CMK (cell line): ENCODE data around the gene LINGO1.
A peak's percentile ranks its signal among the peaks of the same experiment; 100 is the strongest.

Source experiments
- DNase-seq: peaks from one replicate; pipeline ENCODE4 v3.0.0-alpha.2; 2010; ENCODE audit warnings: low read depth

The LINGO1 gene

GRCh38 chr15:77617476-77618230, 15.1 kb downstream of the LINGO1 start:
- DNase-seq: no peak

- DNase-seq: no peak
Measured at GRCh38 chr15:77616072-77616471, 16.6 kb downstream of the LINGO1 start.

GRCh38 chr15:77615472-77615871, 17.2 kb downstream of the LINGO1 start:
- DNase-seq: no peak

GRCh38 chr15:77614251-77614806, 18.4 kb downstream of the LINGO1 start:
- no peak for DNase-seq

GRCh38 chr15:77613814-77614213, 18.9 kb downstream of the LINGO1 start:
- DNase-seq: no peak

- DNase-seq: no peak
Measured at GRCh38 chr15:77612958-77613601, 19.6 kb downstream of the LINGO1 start.

GRCh38 chr15:77611767-77612166, 20.9 kb downstream of the LINGO1 start:
- DNase-seq: peak; percentile 86

- DNase-seq: no peak
Measured at GRCh38 chr15:77610731-77611130, 22.0 kb downstream of the LINGO1 start.

GRCh38 chr15:77609558-77609957, 23.2 kb downstream of the LINGO1 start:
- no peak for DNase-seq

GRCh38 chr15:77608774-77609173, 23.9 kb downstream of the LINGO1 start:
- peak; percentile 52 for DNase-seq

GRCh38 chr15:77607894-77608261, 24.8 kb downstream of the LINGO1 start:
- no peak for DNase-seq

- no peak for DNase-seq
Measured at GRCh38 chr15:77607111-77607893, 25.4 kb downstream of the LINGO1 start.

- DNase-seq: no peak
Measured at GRCh38 chr15:77606142-77607034, 26.3 kb downstream of the LINGO1 start.

- DNase-seq: no peak
Measured at GRCh38 chr15:77605547-77605946, 27.2 kb downstream of the LINGO1 start.

GRCh38 chr15:77604973-77605372, 27.7 kb downstream of the LINGO1 start:
- no peak for DNase-seq

GRCh38 chr15:77603611-77604336, 28.9 kb downstream of the LINGO1 start:
- no peak for DNase-seq

GRCh38 chr15:77602800-77603199, 29.9 kb downstream of the LINGO1 start:
- DNase-seq: no peak

GRCh38 chr15:77599899-77600298, 32.8 kb downstream of the LINGO1 start:
- peak; percentile 64 for DNase-seq

- DNase-seq: no peak
Measured at GRCh38 chr15:77599357-77599756, 33.4 kb downstream of the LINGO1 start.

- DNase-seq: no peak
Measured at GRCh38 chr15:77598644-77599043, 34.1 kb downstream of the LINGO1 start.
